ENCODE measurements around the gene KSR2.

Gene KSR2

DNA sequence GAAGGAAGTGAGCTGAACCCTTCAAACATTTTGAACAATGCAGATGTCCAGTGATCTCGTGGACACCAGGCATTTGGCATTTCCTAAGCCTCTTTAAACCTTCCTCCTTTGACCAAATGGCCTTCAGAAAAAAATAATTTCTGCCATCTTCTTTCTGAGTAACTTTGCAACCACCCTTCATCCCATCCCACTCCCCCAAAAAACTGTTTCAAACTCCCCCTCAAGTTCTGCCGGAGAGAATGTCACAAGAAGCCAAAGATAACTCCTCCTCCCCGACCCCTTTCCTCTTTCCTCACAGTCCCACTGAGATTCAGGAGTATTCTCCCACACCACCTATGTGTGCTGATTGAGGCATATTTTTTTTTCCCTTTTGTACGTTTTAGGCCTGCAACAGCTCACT, 1.7 kb downstream of the KSR2 start:
- no peak for FAIRE-seq
- no peak for DNase-seq (ENCODE audit: insufficient read length)
- no peak for TF ChIP-seq POLR2A (IDR thresholded peaks at IDR 0.05; ENCODE audit: low read depth, low read length)
- TF ChIP-seq POLR2AphosphoS5 (IDR thresholded peaks at IDR 0.05; ENCODE audit: low read depth, low read length) = no peak
- no peak for TF ChIP-seq TAF1 (IDR thresholded peaks at IDR 0.05; ENCODE audit: borderline replicate concordance, low read depth, low read length)

DNA sequence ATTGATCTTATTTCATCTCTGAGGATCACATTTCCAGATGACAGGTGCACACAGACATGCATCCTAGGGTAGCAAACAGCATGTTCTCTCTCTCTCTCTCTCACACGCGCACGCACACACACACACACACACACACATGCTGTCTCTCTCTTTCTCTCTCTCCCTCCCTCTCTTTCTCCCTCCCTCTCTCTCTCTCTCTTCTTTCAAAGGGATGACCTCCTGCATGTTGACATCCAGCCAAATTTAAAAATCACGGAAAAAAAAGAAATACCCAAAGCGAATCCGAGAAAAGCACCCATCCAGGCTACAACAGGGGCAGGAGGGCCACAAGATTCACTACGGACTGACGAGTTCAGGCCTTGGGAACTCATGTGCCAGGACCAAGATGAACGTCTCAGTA, 2.3 kb downstream of the KSR2 start:
- no peak for TF ChIP-seq TAF1 (IDR thresholded peaks at IDR 0.05; ENCODE audit: borderline replicate concordance, low read depth, low read length)
- no peak for TF ChIP-seq POLR2A (IDR thresholded peaks at IDR 0.05; ENCODE audit: low read depth, low read length)
- TF ChIP-seq POLR2AphosphoS5 (IDR thresholded peaks at IDR 0.05; ENCODE audit: low read depth, low read length) = no peak
- no peak for DNase-seq (ENCODE audit: insufficient read length)
- no peak for FAIRE-seq

DNA sequence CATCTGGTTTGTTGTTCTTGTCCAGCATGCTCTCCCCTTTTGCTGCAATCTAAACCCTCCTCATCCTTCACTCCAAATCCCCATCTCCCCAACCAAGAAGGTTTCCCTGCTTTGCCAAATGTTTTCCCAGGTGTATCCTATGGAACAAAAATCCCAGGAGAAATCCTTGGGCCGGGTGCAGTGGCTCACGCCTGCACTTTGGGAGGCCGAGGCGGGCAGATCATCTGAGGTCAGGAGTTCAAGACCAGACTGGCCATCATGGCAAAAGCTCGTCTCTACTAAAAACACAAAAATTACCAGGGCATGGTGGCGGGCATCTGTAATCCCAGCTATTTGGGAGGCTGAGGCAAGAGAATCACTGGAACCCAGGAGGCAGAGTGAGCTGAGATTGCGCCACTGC, 5.0 kb downstream of the KSR2 start:
- DNase-seq (ENCODE audit: insufficient read length) = no peak
- FAIRE-seq = no peak
- TF ChIP-seq POLR2AphosphoS5 (IDR thresholded peaks at IDR 0.05; ENCODE audit: low read depth, low read length) (no peak), TAF1 (IDR thresholded peaks at IDR 0.05; ENCODE audit: borderline replicate concordance, low read depth, low read length) (no peak), POLR2A (IDR thresholded peaks at IDR 0.05; ENCODE audit: low read depth, low read length) (no peak)

DNA sequence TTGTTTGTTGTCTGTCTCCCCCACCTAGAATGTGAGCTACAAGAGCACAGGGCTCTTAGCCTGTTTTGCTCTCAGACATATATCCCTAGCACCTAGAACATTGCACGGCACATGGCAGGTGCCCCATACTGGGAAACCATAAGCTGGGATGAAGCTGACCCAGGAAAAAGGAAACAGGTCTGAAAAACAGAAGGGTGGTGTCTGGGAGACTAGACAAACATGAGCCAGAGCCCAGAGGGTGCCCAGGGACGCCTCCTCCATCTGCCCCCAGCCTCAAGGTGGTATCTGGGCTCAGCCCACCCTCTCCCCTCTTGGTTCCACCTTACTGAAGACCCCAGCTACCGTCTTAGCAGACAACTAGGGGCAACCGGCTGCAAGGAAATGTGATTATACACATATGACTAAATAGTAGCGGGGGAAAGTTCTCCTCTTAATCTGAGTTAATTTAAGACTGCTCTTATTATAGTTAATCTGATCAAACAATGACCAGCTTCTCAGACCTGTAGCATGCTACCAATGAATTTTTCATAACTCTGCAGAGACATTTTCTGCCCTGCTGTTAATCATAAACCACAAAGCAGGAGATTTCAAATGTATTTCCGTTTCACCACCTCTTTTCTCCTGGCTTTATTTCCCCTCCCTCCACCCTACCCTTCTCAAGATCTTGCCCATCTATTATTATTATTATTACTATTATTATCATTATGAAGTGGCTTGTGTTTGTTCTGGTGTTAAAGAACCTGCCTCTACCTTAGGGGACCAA, 31.9 kb downstream of the KSR2 start:
- TF ChIP-seq POLR2A (IDR thresholded peaks at IDR 0.05; ENCODE audit: low read depth, low read length) (no peak), POLR2AphosphoS5 (IDR thresholded peaks at IDR 0.05; ENCODE audit: low read depth, low read length) (no peak), TAF1 (IDR thresholded peaks at IDR 0.05; ENCODE audit: borderline replicate concordance, low read depth, low read length) (no peak)
- FAIRE-seq (no peak), DNase-seq (ENCODE audit: insufficient read length) (no peak)

DNA sequence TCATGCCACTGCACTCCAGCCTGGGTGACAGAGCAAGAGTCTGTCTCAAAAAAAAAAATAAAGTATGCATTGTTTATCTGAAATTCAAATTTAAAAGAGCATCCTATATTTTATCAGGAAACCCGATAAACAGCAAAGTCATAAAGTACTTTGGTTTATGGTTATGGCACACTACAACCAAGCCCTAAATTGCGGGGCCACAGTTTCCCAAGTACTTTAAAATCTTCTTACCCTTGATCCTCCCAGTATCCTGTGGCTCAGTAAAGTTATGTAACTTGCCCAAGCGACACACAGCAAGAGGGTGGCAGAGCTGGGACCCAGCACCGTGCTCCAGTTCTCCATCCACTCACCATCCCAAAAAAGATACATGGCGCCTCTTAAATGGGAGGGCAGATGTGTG, 35.2 kb downstream of the KSR2 start:
- FAIRE-seq (no peak), DNase-seq (ENCODE audit: insufficient read length) (no peak)
- TF ChIP-seq TAF1 (IDR thresholded peaks at IDR 0.05; ENCODE audit: borderline replicate concordance, low read depth, low read length) = no peak
- no peak for TF ChIP-seq POLR2A (IDR thresholded peaks at IDR 0.05; ENCODE audit: low read depth, low read length)
- no peak for TF ChIP-seq POLR2AphosphoS5 (IDR thresholded peaks at IDR 0.05; ENCODE audit: low read depth, low read length)

GRCh38 chr12:117926391-117926899, 42.3 kb downstream of the KSR2 start:
- DNase-seq (ENCODE audit: insufficient read length) (no peak), FAIRE-seq (no peak)
- TF ChIP-seq TAF1 (IDR thresholded peaks at IDR 0.05; ENCODE audit: borderline replicate concordance, low read depth, low read length) = no peak
- TF ChIP-seq POLR2A (IDR thresholded peaks at IDR 0.05; ENCODE audit: low read depth, low read length) = no peak
- no peak for TF ChIP-seq POLR2AphosphoS5 (IDR thresholded peaks at IDR 0.05; ENCODE audit: low read depth, low read length)

GRCh38 chr12:117921929-117922777, 46.6 kb downstream of the KSR2 start:
- no peak for FAIRE-seq
- TF ChIP-seq TAF1 (IDR thresholded peaks at IDR 0.05; ENCODE audit: borderline replicate concordance, low read depth, low read length) = no peak
- TF ChIP-seq POLR2A (IDR thresholded peaks at IDR 0.05; ENCODE audit: low read depth, low read length) = no peak
- no peak for TF ChIP-seq POLR2AphosphoS5 (IDR thresholded peaks at IDR 0.05; ENCODE audit: low read depth, low read length)
- no peak for DNase-seq (ENCODE audit: insufficient read length)

DNA sequence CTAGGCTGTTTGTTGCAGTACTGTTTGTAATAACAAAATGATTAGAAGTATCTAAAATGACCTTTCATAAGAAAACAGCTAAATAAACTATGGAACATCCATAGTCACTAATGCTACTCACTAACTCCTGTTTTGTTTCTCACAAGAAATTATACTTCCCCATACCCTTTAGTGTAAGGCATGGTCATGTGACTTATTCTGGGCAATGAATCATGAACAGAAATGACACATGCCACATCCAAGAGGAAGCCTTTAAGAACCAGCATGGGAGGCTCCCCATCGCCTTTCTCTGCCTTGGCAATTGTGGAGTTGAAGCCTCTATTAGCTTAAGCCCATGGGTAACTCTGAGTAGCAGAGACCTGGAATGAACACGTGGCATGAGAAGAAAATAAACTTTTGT, 49.3 kb downstream of the KSR2 start:
- FAIRE-seq (no peak), DNase-seq (ENCODE audit: insufficient read length) (no peak)
- TF ChIP-seq POLR2AphosphoS5 (IDR thresholded peaks at IDR 0.05; ENCODE audit: low read depth, low read length) (no peak), TAF1 (IDR thresholded peaks at IDR 0.05; ENCODE audit: borderline replicate concordance, low read depth, low read length) (no peak), POLR2A (IDR thresholded peaks at IDR 0.05; ENCODE audit: low read depth, low read length) (no peak)

- DNase-seq (ENCODE audit: insufficient read length) (no peak), FAIRE-seq (no peak)
- TF ChIP-seq TAF1 (IDR thresholded peaks at IDR 0.05; ENCODE audit: borderline replicate concordance, low read depth, low read length) = no peak
- no peak for TF ChIP-seq POLR2AphosphoS5 (IDR thresholded peaks at IDR 0.05; ENCODE audit: low read depth, low read length)
- no peak for TF ChIP-seq POLR2A (IDR thresholded peaks at IDR 0.05; ENCODE audit: low read depth, low read length)
Observed at GRCh38 chr12:117914686-117915085, 54.1 kb downstream of the KSR2 start.

- FAIRE-seq (no peak), DNase-seq (ENCODE audit: insufficient read length) (no peak)
- TF ChIP-seq TAF1 (IDR thresholded peaks at IDR 0.05; ENCODE audit: borderline replicate concordance, low read depth, low read length) = no peak
- no peak for TF ChIP-seq POLR2A (IDR thresholded peaks at IDR 0.05; ENCODE audit: low read depth, low read length)
- no peak for TF ChIP-seq POLR2AphosphoS5 (IDR thresholded peaks at IDR 0.05; ENCODE audit: low read depth, low read length)
Observed at GRCh38 chr12:117912756-117913155, 56.0 kb downstream of the KSR2 start.

DNA sequence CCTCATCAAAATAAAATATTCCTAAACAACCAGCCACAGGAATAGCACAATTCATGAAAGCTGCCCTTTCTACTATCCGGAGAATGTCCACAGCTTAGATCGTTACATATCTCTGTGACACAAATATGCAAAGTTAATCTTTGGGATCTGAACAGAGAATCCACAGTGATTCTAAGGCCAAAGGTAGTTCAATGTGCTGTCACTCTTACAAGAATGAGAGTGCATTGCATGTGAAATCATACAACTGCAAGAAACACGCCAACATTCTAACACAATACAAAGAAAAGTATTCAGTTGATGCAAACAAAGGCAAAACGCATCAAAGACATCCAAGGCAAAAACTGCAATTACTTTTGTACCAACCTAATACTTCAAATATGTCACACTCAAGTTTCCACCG, 60.4 kb downstream of the KSR2 start:
- no peak for DNase-seq (ENCODE audit: insufficient read length)
- FAIRE-seq = no peak
- TF ChIP-seq POLR2AphosphoS5 (IDR thresholded peaks at IDR 0.05; ENCODE audit: low read depth, low read length) (no peak), TAF1 (IDR thresholded peaks at IDR 0.05; ENCODE audit: borderline replicate concordance, low read depth, low read length) (no peak), POLR2A (IDR thresholded peaks at IDR 0.05; ENCODE audit: low read depth, low read length) (no peak)

Measured in GM12892 (cell line).